Measurements from ENCODE around the gene CARMIL1. TPM values are rescaled to one million over a fixed set of nuclear protein-coding genes. Genes with fewer than 3 reads are reported as not detected.
A peak's percentile ranks its signal among the peaks of the same experiment; 100 is the strongest.

CARMIL1 gene
- total RNA-seq, 1 donor, result 38.7 TPM

DNA sequence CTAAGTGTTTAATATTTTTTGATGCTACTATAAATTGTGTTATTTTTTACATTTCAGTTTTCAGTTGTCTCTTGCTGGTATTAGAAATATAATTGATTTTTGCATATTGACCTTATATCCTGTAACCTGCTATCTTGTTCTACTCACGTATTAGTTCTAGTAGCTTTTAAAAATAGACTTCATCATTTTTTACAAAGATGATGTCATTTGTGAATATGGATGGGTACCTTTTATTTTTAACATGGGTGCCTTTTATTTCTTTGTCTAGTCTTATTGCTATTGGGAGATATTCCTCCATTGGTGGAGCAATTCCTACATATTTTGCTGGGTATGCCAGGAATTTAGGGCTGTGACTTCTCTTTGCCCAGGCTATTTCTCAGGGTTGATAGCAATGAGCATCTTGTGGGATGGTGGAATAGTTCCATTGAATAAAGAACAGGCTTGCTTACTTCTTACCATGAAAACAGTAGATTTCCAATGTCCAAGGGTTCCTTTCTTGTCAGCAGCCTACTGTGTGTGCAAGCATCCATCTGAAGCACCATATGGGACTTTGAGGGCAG is 149.7 kb downstream of the CARMIL1 start:
- DNase-seq (ENCODE audit: low read depth), result peak; percentile 14
- no peak overlapping the region for H3K4me3 ChIP-seq (ENCODE audit: low read depth, low read length)
- no peak for TF ChIP-seq CTCF (IDR thresholded peaks at IDR 0.05; ENCODE audit: insufficient read depth, low read length)

DNA sequence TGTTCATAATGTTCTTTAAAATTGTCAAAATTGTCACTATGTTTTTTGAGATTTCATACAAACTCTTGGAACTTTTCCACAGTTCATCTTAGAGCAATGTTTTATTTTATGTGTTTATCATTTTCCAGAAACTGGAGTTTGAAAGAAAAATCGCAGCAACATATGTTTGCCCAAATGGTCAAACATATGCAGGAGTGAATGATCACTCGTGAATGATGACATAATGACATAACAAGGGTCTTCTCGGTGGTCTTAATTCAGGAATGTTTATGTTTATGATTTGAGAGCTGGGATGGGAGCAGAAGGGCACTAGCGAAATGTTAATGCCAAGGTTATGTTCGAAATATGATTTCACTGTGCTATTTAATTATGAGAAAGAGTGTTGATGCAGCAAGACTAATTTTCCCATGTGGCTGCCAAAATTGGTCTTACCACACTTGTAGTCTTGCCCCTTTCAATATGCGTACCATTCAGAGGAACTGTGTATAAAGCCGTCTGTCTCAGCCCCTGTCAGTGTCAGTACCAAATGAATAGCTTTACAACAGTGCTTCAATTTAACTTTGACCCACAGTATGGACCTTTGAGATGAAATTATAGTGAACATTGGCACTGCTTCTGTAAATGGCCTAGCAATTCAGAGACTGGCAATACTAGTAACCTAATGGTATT is 152.3 kb downstream of the CARMIL1 start:
- H3K4me3 ChIP-seq (ENCODE audit: low read depth, low read length), result no peak overlapping the region
- no peak for TF ChIP-seq CTCF (IDR thresholded peaks at IDR 0.05; ENCODE audit: insufficient read depth, low read length)
- DNase-seq (ENCODE audit: low read depth), result no peak

- no peak overlapping the region for H3K4me3 ChIP-seq (ENCODE audit: low read depth, low read length)
- no peak for DNase-seq (ENCODE audit: low read depth)
- TF ChIP-seq CTCF (IDR thresholded peaks at IDR 0.05; ENCODE audit: insufficient read depth, low read length), result no peak
These were observed 152.8 kb downstream of the CARMIL1 start for GRCh38 chr6:25431975-25432307.

DNA sequence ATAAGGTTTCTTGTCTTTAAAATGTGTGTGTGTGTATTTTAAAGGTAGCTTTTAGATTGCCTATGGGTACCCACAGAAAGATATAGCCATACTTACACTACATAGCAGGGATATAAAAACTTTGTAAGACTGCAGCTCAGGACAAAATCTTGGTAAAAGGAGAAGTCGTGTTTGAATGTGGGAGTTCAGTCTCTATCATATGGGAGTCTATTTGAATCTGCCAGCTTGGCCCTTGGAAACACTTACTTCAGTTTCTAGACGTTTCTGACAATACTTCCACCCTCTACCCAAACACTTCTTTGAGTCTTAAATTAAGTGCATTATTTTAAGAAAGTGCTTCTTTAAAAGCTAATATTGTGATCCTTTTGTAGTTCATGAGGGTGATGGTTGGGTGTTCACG is 155.7 kb downstream of the CARMIL1 start:
- no peak for TF ChIP-seq CTCF (IDR thresholded peaks at IDR 0.05; ENCODE audit: insufficient read depth, low read length)
- no peak for DNase-seq (ENCODE audit: low read depth)
- no peak overlapping the region for H3K4me3 ChIP-seq (ENCODE audit: low read depth, low read length)

GRCh38 chr6:25435416-25435985 is 156.3 kb downstream of the CARMIL1 start:
- no peak overlapping the region for H3K4me3 ChIP-seq (ENCODE audit: low read depth, low read length)
- no peak for TF ChIP-seq CTCF (IDR thresholded peaks at IDR 0.05; ENCODE audit: insufficient read depth, low read length)
- no peak for DNase-seq (ENCODE audit: low read depth)

- no peak for TF ChIP-seq CTCF (IDR thresholded peaks at IDR 0.05; ENCODE audit: insufficient read depth, low read length)
- H3K4me3 ChIP-seq (ENCODE audit: low read depth, low read length), result no peak overlapping the region
- no peak for DNase-seq (ENCODE audit: low read depth)
These were observed 157.6 kb downstream of the CARMIL1 start for GRCh38 chr6:25436760-25437159.
